OCI-M1 (cell line): ENCODE measurements around the gene RPS16.
"Not testable (repeated sequence)": the region's sequence is repeated elsewhere in the genome, so short reads cannot be mapped to it uniquely, and the experiment has no call there.

Experiments used
- DNase-seq: peaks from one replicate; lab custom pipeline; 2025; lab: John Stamatoyannopoulos, UW

RPS16 gene

GRCh38 chr19:39435499-39436349, at the start of gene RPS16:
Gene RPS16 (minus strand): TSS chr19:39435949. CDS start chr19:39435895, 54 bp downstream.
- peak; percentile 100 for DNase-seq

DNA sequence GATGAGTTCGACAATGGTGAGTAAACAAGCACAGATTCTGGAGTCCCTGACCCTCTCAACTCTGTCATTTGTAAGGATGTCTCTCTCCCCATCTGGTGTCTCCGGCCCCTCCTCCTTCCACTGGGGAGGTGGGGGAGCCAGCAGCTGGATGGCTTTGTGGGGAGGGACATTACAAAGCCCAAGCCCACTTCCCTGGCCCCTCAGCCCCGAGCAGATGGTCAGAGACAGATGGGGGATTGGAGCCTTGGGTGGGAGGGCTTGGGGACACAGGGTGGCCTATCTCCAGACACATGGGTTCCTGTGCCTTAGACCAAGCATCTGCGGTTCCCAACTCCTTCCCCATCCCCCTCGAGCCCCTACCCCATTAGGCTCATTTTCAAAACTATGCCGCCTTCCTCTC, 47.4 kb upstream of the RPS16 start:
- DNase-seq, result no peak

- no peak for DNase-seq
Measured at GRCh38 chr19:39481676-39482075, 45.9 kb upstream of the RPS16 start.

GRCh38 chr19:39481229-39481545, 45.4 kb upstream of the RPS16 start:
- peak; percentile 52 for DNase-seq

DNA sequence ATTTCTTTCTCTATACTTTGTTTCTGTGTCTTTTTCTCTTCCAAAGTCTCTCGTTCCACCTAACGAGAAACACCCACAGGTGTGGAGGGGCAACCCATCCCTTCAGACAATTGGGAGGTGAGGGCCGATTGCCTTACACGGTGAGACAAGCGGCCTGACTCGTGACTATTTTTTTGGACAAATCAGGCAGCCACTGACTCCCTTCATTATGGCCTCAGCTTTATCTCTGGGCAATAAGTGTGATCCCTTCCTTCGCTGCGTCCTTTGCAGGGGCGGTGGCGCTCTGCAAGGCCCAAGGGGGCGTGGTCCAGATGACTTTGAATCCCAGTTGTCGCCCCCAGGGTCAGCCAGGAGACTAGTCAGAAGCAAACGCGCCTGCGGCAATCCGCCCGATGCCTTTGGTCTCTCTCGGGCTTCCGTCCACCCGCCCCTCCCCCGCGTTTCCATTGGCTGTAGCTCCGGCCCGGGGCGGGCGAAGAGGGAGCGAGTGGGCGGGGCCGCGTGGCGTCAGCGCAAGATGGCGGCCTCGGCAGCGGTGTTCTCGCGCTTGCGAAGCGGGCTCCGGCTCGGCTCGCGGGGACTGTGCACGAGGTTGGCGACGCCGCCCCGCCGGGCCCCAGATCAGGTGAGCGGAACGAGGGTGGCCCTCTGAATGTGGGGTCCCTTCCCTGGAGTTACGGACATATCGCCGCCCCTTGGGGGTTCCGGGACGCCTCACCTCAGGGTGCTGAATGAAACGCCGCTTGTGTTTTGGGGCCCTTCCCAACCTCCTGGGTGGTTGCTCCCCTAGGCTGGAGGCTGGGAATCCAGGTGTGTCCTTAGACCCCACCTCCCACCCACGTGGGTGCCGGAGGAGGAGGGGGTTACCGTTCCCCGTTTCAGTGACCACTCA, 44.8 kb upstream of the RPS16 start, which contains the start of gene TIMM50:
TIMM50 (plus strand) TSS at position 502 of the 892 bp plus-strand sequence; CDS start at position 518, 16 bp downstream.
- peak; percentile 100 for DNase-seq

- DNase-seq, result peak; percentile 65
Measured at GRCh38 chr19:39479916-39480315, 44.2 kb upstream of the RPS16 start.

- not testable (repeated sequence) for DNase-seq
Measured at GRCh38 chr19:39479319-39479801, 43.6 kb upstream of the RPS16 start.

GRCh38 chr19:39475748-39476147, 40.0 kb upstream of the RPS16 start:
- no peak for DNase-seq

DNA sequence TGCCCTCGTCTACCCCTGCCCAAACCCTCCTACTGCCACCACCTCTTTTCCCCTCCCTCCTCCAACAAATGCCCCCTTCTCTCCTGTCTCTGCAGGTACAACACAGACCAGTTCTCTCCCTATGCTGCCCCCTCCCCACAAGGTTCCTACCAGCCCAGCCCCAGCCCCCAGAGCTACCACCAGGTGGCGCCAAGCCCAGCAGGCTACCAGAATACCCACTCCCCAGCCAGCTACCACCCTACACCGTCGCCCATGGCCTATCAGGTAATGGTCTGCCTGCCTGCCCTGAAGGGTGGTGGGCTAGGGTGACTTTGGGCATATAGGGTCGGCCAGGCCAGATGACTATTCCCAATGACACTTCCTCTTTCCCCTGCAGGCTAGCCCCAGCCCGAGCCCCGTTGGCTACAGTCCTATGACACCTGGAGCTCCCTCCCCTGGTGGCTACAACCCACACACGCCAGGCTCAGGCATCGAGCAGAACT, 38.4 kb upstream of the RPS16 start:
- DNase-seq, result peak; percentile 66

DNA sequence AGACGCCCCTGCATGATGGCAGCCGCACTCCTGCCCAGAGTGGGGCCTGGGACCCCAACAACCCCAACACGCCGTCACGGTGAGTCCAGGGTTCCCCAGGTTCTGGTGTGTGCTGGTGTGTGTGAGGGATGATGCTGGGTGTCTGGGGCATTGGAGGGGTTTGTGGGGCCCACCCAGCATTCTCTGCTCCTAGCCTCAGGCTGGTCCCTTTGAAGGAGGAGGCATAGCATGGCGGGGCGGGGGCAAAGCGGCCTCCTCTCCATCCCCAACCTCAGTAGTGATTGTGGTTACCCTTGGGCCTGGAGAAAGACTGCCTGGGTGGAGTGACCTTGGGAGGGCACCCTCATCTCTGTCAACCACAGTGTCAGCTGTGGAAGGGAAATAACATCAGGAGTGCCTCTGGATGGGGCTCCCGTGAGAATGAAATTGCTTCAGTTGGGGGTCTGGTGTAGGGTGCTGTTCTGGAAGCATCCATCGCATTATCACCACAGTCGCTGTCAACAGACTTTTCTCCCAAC, 37.8 kb upstream of the RPS16 start:
- no peak for DNase-seq

DNA sequence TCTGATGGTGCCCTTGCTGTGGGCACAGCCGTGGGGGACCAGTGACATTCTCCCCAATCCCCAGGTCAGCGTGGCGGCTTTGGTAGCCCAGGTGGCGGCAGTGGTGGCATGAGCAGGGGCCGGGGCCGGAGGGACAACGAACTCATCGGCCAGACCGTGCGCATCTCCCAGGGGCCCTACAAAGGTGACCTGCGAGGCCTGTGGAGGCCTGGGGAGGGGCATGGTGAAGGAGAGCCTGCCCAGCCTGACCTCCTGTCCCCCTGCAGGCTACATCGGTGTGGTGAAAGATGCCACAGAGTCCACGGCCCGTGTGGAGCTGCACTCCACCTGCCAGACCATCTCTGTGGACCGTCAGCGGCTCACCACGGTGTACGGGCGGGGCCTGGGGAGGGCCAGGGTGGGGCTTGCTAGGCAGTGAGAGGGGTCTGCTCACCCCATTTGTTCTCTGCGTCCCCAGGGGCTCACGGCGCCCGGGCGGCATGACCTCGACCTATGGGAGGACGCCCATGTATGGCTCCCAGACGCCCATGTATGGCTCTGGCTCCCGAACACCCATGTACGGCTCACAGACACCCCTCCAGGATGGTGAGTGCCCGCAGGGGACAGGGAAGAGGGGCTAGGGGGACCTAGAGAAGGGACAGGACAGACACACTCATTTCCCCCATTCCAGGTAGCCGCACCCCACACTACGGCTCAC, 37.1 kb upstream of the RPS16 start:
- no peak for DNase-seq

GRCh38 chr19:39471756-39472536, 36.2 kb upstream of the RPS16 start:
- no peak for DNase-seq

DNA sequence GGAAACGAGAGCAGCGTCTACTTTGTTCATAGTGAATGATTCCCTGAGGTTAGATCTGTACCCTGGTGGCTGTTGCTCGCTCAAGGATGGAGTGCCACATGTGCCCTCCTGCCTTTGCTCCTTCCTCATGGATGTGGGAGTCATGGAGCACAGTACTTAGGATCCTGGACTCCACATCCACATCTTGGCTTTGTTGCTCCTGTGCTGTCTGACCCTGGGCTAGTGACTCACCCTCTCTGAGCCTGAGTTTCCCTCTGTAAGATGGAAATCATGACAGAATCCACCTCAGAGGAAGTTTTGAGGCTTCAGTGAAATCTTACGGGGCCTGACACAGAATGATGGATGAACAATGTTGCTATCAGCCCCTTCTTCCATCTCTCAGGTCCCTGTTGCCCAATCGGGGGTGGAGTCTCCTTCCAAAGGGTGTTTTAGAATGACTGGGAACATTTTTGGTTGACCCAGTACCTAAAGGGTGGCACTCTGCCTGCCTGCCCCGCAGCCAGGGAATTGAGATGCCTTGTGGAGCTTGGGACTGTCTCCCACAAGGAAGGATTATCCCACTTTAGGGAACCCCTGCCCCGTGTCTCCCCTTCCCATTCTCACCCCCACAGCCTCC, 35.1 kb upstream of the RPS16 start:
- DNase-seq, result no peak

- DNase-seq, result no peak
Measured at GRCh38 chr19:39469567-39469966, 33.8 kb upstream of the RPS16 start.

DNA sequence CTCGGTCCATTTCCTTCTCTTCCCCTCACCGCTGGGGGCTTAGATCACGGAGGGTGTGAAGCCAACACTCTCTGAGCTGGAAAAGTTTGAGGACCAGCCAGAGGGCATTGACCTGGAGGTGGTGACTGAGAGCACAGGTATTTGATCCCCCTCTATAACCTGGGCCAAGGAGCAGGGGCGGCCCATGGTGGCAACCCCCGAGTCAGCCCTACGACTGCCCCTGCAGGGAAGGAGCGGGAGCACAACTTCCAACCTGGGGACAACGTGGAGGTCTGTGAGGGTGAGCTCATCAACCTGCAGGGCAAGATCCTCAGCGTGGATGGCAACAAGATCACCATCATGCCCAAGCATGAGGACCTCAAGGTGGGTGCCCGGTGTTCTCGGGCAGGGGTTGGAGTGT, 33.3 kb upstream of the RPS16 start:
- DNase-seq, result no peak

DNA sequence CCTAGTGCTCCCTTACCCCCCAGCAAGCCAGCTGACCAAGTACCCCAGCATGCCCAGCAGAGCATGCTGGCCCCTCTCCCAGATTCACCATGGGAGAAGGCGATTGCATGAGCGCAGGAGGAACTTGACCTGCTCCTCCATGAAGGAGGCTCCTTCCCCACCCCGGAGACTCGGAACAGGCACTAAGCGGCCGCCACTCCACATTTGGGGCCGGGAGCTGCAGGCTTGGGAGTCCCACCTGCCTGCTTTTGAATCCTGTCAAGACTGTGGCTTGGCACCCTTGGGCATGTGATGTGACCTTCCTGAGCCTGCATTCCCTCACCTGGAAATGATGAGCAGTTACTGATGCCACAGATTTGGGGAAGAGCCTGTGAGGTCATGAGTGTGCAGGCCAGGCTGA, 32.2 kb upstream of the RPS16 start:
- DNase-seq, result no peak

- no peak for DNase-seq
Measured at GRCh38 chr19:39465956-39466747, 30.4 kb upstream of the RPS16 start.

GRCh38 chr19:39463403-39463802, 27.7 kb upstream of the RPS16 start:
- no peak for DNase-seq

DNA sequence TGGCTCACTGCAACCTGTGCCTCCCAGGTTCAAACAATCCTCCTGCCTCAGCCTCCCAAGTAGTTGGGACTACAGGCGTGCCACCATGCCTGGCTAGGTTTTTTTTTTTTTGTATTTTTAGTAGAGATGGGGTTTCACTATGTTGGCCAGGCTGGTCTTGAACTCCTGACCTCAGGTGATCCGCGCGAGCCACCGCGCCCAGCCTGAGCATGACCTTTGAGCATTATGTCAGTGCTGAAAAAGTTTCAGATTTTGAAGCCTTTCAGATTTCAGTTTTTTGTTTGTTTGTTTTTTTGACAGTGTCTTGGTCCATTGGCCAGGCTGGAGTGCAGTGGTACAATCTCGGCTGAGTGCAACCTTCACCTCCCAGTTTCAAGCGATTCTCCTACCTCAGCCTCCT, 15.5 kb upstream of the RPS16 start:
- not testable (repeated sequence) for DNase-seq
